Neuronal stem cell (in vitro differentiated cells): ENCODE measurements around the gene TMTC1.

Experiments
- DNase-seq: peaks from one replicate; pipeline ENCODE4 v3.0.0-alpha.2; 2013; ENCODE audit warnings: low spot score
- H2AFZ ChIP-seq: one replicate; pipeline ENCODE4 v1.6.1; 2013; ENCODE audit warnings: mild to moderate bottlenecking, low read length, inconsistent platforms
- H2AK5ac ChIP-seq: 2 replicates; pipeline ENCODE4 v1.6.1; 2013; ENCODE audit warnings: low read depth, mild to moderate bottlenecking, inconsistent platforms, low read length, moderate library complexity, mixed read lengths
- H2BK120ac ChIP-seq: 2 replicates; pipeline ENCODE4 v1.6.1; 2013; ENCODE audit warnings: low read depth, mild to moderate bottlenecking, inconsistent platforms, low read length, moderate library complexity, mixed read lengths
- H2BK12ac ChIP-seq: one replicate; pipeline ENCODE4 v1.6.1; 2013; ENCODE audit warnings: low read length, inconsistent platforms
- H2BK15ac ChIP-seq: 2 replicates; pipeline ENCODE4 v1.6.1; 2013; ENCODE audit warnings: mild to moderate bottlenecking, low read length, inconsistent platforms, mixed read lengths
- H2BK5ac ChIP-seq: one replicate; pipeline ENCODE4 v1.6.1; 2013; ENCODE audit warnings: inconsistent platforms, mild to moderate bottlenecking, low read length, moderate library complexity
- H3K14ac ChIP-seq: one replicate; pipeline ENCODE4 v1.6.1; 2013; ENCODE audit warnings: low read length, inconsistent platforms
- H3K18ac ChIP-seq: 2 replicates; pipeline ENCODE4 v1.6.1; 2013; ENCODE audit warnings: low read length, inconsistent platforms
- H3K23ac ChIP-seq: 2 replicates; pipeline ENCODE4 v1.6.1; 2013; ENCODE audit warnings: low read depth, mild to moderate bottlenecking, mixed read lengths, low read length, inconsistent platforms; ENCODE audit not compliant: poor library complexity
- H3K27ac ChIP-seq: replicated peaks from 3 replicates; pipeline ENCODE4 v1.5.1; 2013; ENCODE audit warnings: low read length, inconsistent platforms
- H3K27me3 ChIP-seq, 3 experiments: 2 replicates each; pipeline ENCODE4 v1.6.1; 2013; ENCODE audit warnings: low read length in 3 of 3, mild to moderate bottlenecking in 2 of 3, inconsistent platforms in 1 of 3, low read depth in 1 of 3, mixed read lengths in 1 of 3, moderate library complexity in 1 of 3; ENCODE audit not compliant: control insufficient read depth in 3 of 3, insufficient read depth in 3 of 3
- H3K36me3 ChIP-seq, 2 donors: replicated peaks in 1 of 2; 2 replicates each; pipeline ENCODE4 v1.6.1; 2013; ENCODE audit warnings: low read length in 2 of 2; ENCODE audit not compliant: control insufficient read depth in 2 of 2, insufficient read depth in 2 of 2
- H3K4ac ChIP-seq: 2 replicates; pipeline ENCODE4 v1.6.1; 2013; ENCODE audit warnings: inconsistent platforms, mild to moderate bottlenecking, low read length, moderate library complexity
- H3K4me1 ChIP-seq, 2 donors: 1 replicate in 1 of 2; 2 replicates in 1 of 2; pipeline ENCODE4 v1.6.1; 2013; ENCODE audit warnings: low read length in 2 of 2, low read depth in 1 of 2; ENCODE audit not compliant: control insufficient read depth in 2 of 2, insufficient read depth in 1 of 2
- H3K4me2 ChIP-seq: one replicate; pipeline ENCODE4 v1.6.1; 2013; ENCODE audit warnings: mild to moderate bottlenecking, low read length, inconsistent platforms; ENCODE audit not compliant: insufficient read depth, poor library complexity, severe bottlenecking
- H3K4me3 ChIP-seq, 2 donors: 2 replicates each; pipeline ENCODE4 v1.5.1; 2013; ENCODE audit warnings: low read length in 2 of 2, mild to moderate bottlenecking in 2 of 2, inconsistent platforms in 1 of 2, moderate library complexity in 1 of 2
- H3K79me1 ChIP-seq: one replicate; pipeline ENCODE4 v1.6.1; 2013; ENCODE audit warnings: low read depth, mild to moderate bottlenecking, inconsistent platforms, low read length, moderate library complexity
- H3K9ac ChIP-seq: one replicate; pipeline ENCODE4 v1.6.1; 2013; ENCODE audit warnings: mild to moderate bottlenecking, low read depth, low read length, inconsistent platforms; ENCODE audit not compliant: poor library complexity
- H3K9me3 ChIP-seq, 2 donors: replicated peaks in 1 of 2; 2 replicates each; pipeline versions ENCODE3 to v1.6.1; 2013; ENCODE audit warnings: low read length in 2 of 2, mild to moderate bottlenecking in 2 of 2, inconsistent platforms in 1 of 2, low read depth in 1 of 2, mixed read lengths in 1 of 2, moderate library complexity in 1 of 2; ENCODE audit not compliant: control insufficient read depth in 2 of 2, insufficient read depth in 1 of 2
- H4K8ac ChIP-seq: one replicate; pipeline ENCODE4 v1.6.1; 2013; ENCODE audit warnings: low read depth, mild to moderate bottlenecking, inconsistent platforms, low read length, moderate library complexity
- H4K91ac ChIP-seq: one replicate; pipeline ENCODE4 v1.6.1; 2013; ENCODE audit warnings: low read length, low read depth, mild to moderate bottlenecking, inconsistent platforms; ENCODE audit not compliant: poor library complexity
- WGBS, 2 donors: extraction: QIAGEN DNeasy Blood & Tissue Kit; methylation state at CpG; one replicate each; pipeline ENCODE4 v1.1.7; 2013; ENCODE audit warnings: missing lambda C conversion rate in 2 of 2, mixed read lengths in 1 of 2; ENCODE audit not compliant: insufficient read length in 2 of 2, insufficient replicate concordance in 1 of 2; ENCODE audit errors: extremely low coverage in 2 of 2; 5-methylcytosine and 5-hydroxymethylcytosine counted together

The TMTC1 gene

DNA sequence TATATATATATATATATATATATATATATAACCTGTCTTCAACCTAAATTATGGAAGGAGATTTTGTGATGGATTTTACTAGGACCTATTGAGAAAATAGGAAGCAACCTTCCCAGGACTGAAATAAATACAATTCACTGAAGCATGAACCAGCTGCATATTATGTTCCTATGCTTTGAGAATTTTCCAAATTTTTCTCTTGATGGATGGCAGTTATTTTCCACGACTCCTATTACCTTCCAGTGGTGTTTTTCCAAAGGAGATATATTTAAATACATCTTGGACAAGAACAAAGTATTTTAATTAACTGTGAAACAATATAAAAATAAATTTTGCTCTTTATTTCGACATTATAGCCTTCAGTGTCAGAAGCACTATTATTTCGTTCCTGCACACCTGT, 87.9 kb downstream of the TMTC1 start:
- Histone ChIP-seq H3K9ac (no peak overlapping the region), H2BK120ac (no peak overlapping the region), H4K8ac (no peak overlapping the region), H3K27ac (no peak overlapping the region), H3K4ac (no peak overlapping the region), H3K9me3 (no peaks in the 10 kb centered on the region), H3K27me3 (no peaks in the 10 kb centered on the region), H3K4me3 (no peak overlapping the region), H2BK5ac (no peak overlapping the region), H3K23ac (no peak overlapping the region), H3K36me3 (peaks cover 0 to 2% of the 10 kb centered on the region in 2 donors), H2BK15ac (no peak overlapping the region), H3K14ac (no peak overlapping the region), H2AK5ac (no peak overlapping the region), H2AFZ (no peak overlapping the region), H2BK12ac (no peak overlapping the region), H3K4me2 (no peak overlapping the region), H3K79me1 (no peaks in the 10 kb centered on the region), H4K91ac (no peak overlapping the region), H3K18ac (no peak overlapping the region), H3K4me1 (peaks cover 0 to 6% of the 10 kb centered on the region in 2 donors)
- WGBS, 2 donors: no CpG with 5 or more reads among the region's 3 CpGs
- no peak for DNase-seq

DNA sequence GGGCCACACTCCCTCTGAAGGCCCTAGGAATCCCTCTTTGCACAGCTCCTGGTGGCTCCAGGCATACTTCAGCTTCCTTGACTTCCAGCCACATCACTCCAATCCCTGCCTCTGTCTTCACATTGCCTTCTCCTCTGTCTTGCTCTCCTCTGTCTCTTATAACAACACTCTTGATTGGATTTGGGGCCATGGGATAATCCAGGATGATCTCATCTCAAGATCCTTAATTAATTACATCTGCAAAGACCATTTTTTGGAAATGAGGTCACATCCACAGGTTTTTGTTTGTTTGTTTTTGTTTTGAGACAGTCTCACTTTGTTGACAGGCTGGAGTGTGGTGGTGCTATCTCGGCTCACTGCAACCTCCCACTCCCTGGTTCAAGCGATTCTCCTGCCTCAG, 88.7 kb downstream of the TMTC1 start:
- Histone ChIP-seq H3K23ac (no peak overlapping the region), H2BK5ac (no peak overlapping the region), H2AK5ac (no peak overlapping the region), H2AFZ (no peak overlapping the region), H3K36me3 (peaks cover 0 to 2% of the 10 kb centered on the region in 2 donors), H3K14ac (no peak overlapping the region), H3K27me3 (no peaks in the 10 kb centered on the region), H3K9ac (no peak overlapping the region), H3K4ac (no peak overlapping the region), H4K91ac (no peak overlapping the region), H3K4me1 (peaks cover 0 to 6% of the 10 kb centered on the region in 2 donors), H2BK15ac (no peak overlapping the region), H2BK120ac (no peak overlapping the region), H3K18ac (no peak overlapping the region), H3K79me1 (no peaks in the 10 kb centered on the region), H4K8ac (no peak overlapping the region), H3K27ac (no peak overlapping the region), H3K4me3 (no peak overlapping the region), H3K4me2 (no peak overlapping the region), H3K9me3 (no peaks in the 10 kb centered on the region), H2BK12ac (no peak overlapping the region)
- no peak for DNase-seq
- WGBS, 2 donors: no CpG with 5 or more reads among the region's 2 CpGs

DNA sequence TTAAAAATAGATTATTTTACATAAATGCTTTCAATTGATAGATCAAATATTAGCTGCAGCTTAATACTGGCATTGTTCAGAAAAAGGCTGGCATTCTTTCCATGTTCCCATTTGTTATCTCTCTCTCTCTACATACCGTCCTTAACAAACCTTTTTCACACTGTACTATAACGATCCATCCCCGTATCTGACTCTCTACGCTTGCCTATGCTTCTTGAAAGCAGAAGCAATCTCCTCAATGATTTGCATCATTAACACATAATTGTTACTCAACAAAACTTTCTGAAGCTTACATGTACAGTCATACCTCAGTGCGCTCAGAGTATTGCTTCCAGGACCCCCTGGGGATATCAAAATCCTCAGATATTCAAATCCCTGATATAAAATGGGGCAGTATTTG, 89.7 kb downstream of the TMTC1 start:
- Histone ChIP-seq H3K4me2 (no peak overlapping the region), H3K36me3 (peaks cover 0 to 2% of the 10 kb centered on the region in 2 donors), H2BK15ac (no peak overlapping the region), H3K9me3 (no peaks in the 10 kb centered on the region), H3K9ac (no peak overlapping the region), H2BK5ac (no peak overlapping the region), H3K18ac (no peak overlapping the region), H3K14ac (no peak overlapping the region), H3K4me1 (peaks cover 0 to 5% of the 10 kb centered on the region in 2 donors), H2AK5ac (no peak overlapping the region), H3K4me3 (no peak overlapping the region), H3K23ac (no peak overlapping the region), H2BK12ac (no peak overlapping the region), H2AFZ (no peak overlapping the region), H3K79me1 (no peaks in the 10 kb centered on the region), H3K4ac (no peak overlapping the region), H3K27me3 (no peaks in the 10 kb centered on the region), H2BK120ac (no peak overlapping the region), H3K27ac (no peak overlapping the region), H4K91ac (no peak overlapping the region), H4K8ac (no peak overlapping the region)
- 100% methylated on average over 3 to 4 of the region's 5 CpGs for WGBS, 2 donors
- DNase-seq: no peak

DNA sequence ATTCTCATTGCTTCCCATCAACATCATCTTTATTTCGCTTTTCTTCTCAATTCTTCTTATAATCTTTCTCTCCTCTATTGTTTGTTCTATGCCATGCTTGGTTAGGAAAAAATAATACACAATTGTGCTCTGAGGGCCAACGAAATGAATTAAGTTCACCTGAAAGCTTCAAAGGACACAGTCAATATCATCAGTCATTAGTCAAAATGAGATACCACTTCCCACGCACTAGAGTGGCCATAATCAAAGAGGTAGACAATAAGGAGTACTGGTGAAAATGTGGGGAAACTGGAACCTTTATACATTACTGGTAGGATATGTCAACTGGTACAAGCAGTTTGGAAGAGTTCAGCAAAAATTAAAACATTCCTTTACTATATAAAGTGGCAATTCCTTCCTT, 91.5 kb downstream of the TMTC1 start:
- Histone ChIP-seq H2AFZ (no peak overlapping the region), H2BK15ac (no peak overlapping the region), H2BK12ac (no peak overlapping the region), H3K4me3 (no peak overlapping the region), H3K9me3 (no peaks in the 10 kb centered on the region), H3K4me1 (no peaks in the 10 kb centered on the region), H3K18ac (no peak overlapping the region), H3K9ac (no peak overlapping the region), H3K27ac (no peak overlapping the region), H2BK5ac (no peak overlapping the region), H4K8ac (no peak overlapping the region), H3K23ac (no peak overlapping the region), H3K14ac (no peak overlapping the region), H2AK5ac (no peak overlapping the region), H3K27me3 (no peaks in the 10 kb centered on the region), H3K79me1 (no peaks in the 10 kb centered on the region), H4K91ac (no peak overlapping the region), H3K4me2 (no peak overlapping the region), H3K36me3 (no peaks in the 10 kb centered on the region), H3K4ac (no peak overlapping the region), H2BK120ac (no peak overlapping the region)
- DNase-seq: no peak
- WGBS, 2 donors: 100% methylated on average over 1 of the region's 3 CpGs; no CpG with 5 or more reads in 1 of the 2 donors
